HCT116 (cell line): ENCODE data around the gene PRKAG2. TPM values are rescaled to one million over a fixed set of nuclear protein-coding genes. Genes with fewer than 3 reads are reported as not detected.

Experiments used
- ATAC-seq: fragments of 200-7000 bp; cut with Tn5 transposase; 2 replicates; pipeline ENCODE4 v1.9.1; 2020; ENCODE audit warnings: mild to moderate bottlenecking, moderate library complexity
- BruUV-seq: library from RNA; stranded (reverse); fragments of 400-500 nt; replicated peaks from 2 replicates; lab custom pipeline; 2021; lab: Mats Ljungman, UMichigan
- CTCF ChIA-PET: fragments of 300-600 bp; sonication (Branson Sonifier 250); formaldehyde crosslinking; loops from one replicate; lab custom pipeline; 2021; ENCODE audit warnings: antibody characterized with exemption; lab: Charles Lee
- POLR2A ChIA-PET: fragments of 300-600, 350-600 bp; sonication (Branson Sonifier 250); formaldehyde crosslinking; loops from one replicate; lab custom pipeline; 2021; ENCODE audit warnings: antibody characterized with exemption; lab: Charles Lee
- RAD21 ChIA-PET, 2 experiments: fragments of 300-600 bp; sonication (Branson Sonifier 250); formaldehyde crosslinking; loops; one replicate each; lab custom pipeline; 2023; ENCODE audit warnings: low total read pairs in 2 of 2; ENCODE audit not compliant: uncharacterized antibody in 2 of 2, unreplicated experiment in 2 of 2, low non-redundant PET in 1 of 2; lab: Charles Lee
- DNase-seq: peaks from one replicate; pipeline ENCODE4 v3.0.0-alpha.2; 2010; ENCODE audit warnings: low read depth, low spot score
- H2AFZ ChIP-seq: fragments of 200-600 bp; shearing (Covaris generic), sonication (generic); 2 replicates; pipeline ENCODE4 v1.6.1; 2017; ENCODE audit warnings: low read depth, mixed run types, mixed read lengths, antibody characterized with exemption, low read length; ENCODE audit not compliant: poor library complexity, severe bottlenecking
- H3K27ac ChIP-seq: 2 replicates; pipeline ENCODE4 v1.5.1; 2012; ENCODE audit warnings: low read depth, low read length
- H3K27me3 ChIP-seq: fragments of 200-600 bp; sonication (generic); 2 replicates; pipeline ENCODE4 v1.6.1; 2016; ENCODE audit warnings: mixed run types, low read length, mixed read lengths; ENCODE audit not compliant: insufficient read depth
- H3K36me3 ChIP-seq, 2 experiments: fragments of 200-500 bp in 1 of 2; fragments of 200-600 bp in 1 of 2; sonication (Bioruptor generic) in 1 of 2; sonication (generic) in 1 of 2; 2 replicates each; pipeline versions ENCODE4 v1.5.1 to v1.6.1; 2014 to 2016; ENCODE audit warnings: low read length in 2 of 2, inconsistent platforms in 1 of 2, mixed read lengths in 1 of 2, mixed run types in 1 of 2; ENCODE audit not compliant: insufficient read depth in 2 of 2, control insufficient read depth in 1 of 2
- H3K4me1 ChIP-seq, 2 experiments: fragments of 200-600 bp in 1 of 2; sonication (generic) in 1 of 2; 2 replicates each; pipeline versions ENCODE4 v1.5.1 to v1.6.1; 2012 to 2017; ENCODE audit warnings: low read length in 2 of 2, inconsistent platforms in 1 of 2, mild to moderate bottlenecking in 1 of 2, mixed read lengths in 1 of 2, mixed run types in 1 of 2, moderate library complexity in 1 of 2; ENCODE audit not compliant: insufficient read depth in 2 of 2, control insufficient read depth in 1 of 2
- H3K4me2 ChIP-seq: fragments of 200-600 bp; sonication (generic); 2 replicates; pipeline ENCODE4 v1.6.1; 2017; ENCODE audit warnings: mixed run types, low read length, mixed read lengths
- H3K4me3 ChIP-seq, 2 experiments: fragments of 200-600 bp in 1 of 2; sonication (generic) in 1 of 2; replicated peaks in 1 of 2; 2 replicates each; pipeline ENCODE4 v1.5.1; 2011 to 2016; ENCODE audit warnings: low read length in 2 of 2, control low read depth in 1 of 2, low read depth in 1 of 2, mild to moderate bottlenecking in 1 of 2, mixed read lengths in 1 of 2, mixed run types in 1 of 2
- H3K79me2 ChIP-seq: fragments of 200-600 bp; sonication (generic); 2 replicates; pipeline ENCODE4 v1.6.1; 2017; ENCODE audit warnings: mild to moderate bottlenecking, mixed run types, low read length, moderate library complexity, mixed read lengths; ENCODE audit not compliant: insufficient read depth
- H3K9ac ChIP-seq: fragments of 200-600 bp; sonication (generic); 2 replicates; pipeline ENCODE4 v1.6.1; 2016; ENCODE audit warnings: low read length, mixed read lengths
- H3K9me2 ChIP-seq: fragments of 200-600 bp; sonication (generic), shearing (Covaris generic); 2 replicates; pipeline ENCODE4 v1.6.1; 2017; ENCODE audit warnings: mixed run types, mild to moderate bottlenecking, moderate library complexity; ENCODE audit not compliant: insufficient read depth
- H3K9me3 ChIP-seq, 2 experiments: fragments of 200-500 bp in 1 of 2; fragments of 200-600 bp in 1 of 2; sonication (Bioruptor generic) in 1 of 2; sonication (generic) in 1 of 2; 2 replicates each; pipeline ENCODE4 v1.6.1; 2014 to 2017; ENCODE audit warnings: low read length in 2 of 2, mixed read lengths in 2 of 2, inconsistent platforms in 1 of 2, low read depth in 1 of 2, mild to moderate bottlenecking in 1 of 2, mixed run types in 1 of 2, moderate library complexity in 1 of 2; ENCODE audit not compliant: control insufficient read depth in 1 of 2, insufficient read depth in 1 of 2
- H4K20me1 ChIP-seq: fragments of 200-600 bp; sonication (generic), shearing (Covaris generic); 2 replicates; pipeline ENCODE4 v1.6.1; 2017; ENCODE audit warnings: mixed run types, mild to moderate bottlenecking, moderate library complexity; ENCODE audit not compliant: insufficient read depth
- ATF3 ChIP-seq: IDR thresholded peaks from 2 replicates; pipeline ENCODE4 v1.6.1; 2012
- CEBPB ChIP-seq: IDR thresholded peaks from 2 replicates; pipeline ENCODE4 v1.6.1; 2012; ENCODE audit warnings: low read depth
- CTCF ChIP-seq, 3 experiments: fragments of 200-600 bp in 1 of 3; sonication (generic) in 1 of 3; IDR thresholded peaks in 2 of 3; conservative IDR thresholded peaks in 1 of 3; 2 replicates each; pipeline ENCODE4 v1.5.1; 2012 to 2017; ENCODE audit warnings: low read depth in 2 of 3, low read length in 2 of 3, antibody characterized with exemption in 1 of 3, borderline replicate concordance in 1 of 3, control low read depth in 1 of 3, mild to moderate bottlenecking in 1 of 3, mixed read lengths in 1 of 3, mixed run types in 1 of 3, moderate library complexity in 1 of 3; ENCODE audit not compliant: insufficient read depth in 1 of 3
- EGR1 ChIP-seq: IDR thresholded peaks from 2 replicates; pipeline ENCODE4 v1.6.1; 2012; ENCODE audit warnings: low read depth
- ELF1 ChIP-seq: IDR thresholded peaks from 2 replicates; pipeline ENCODE4 v1.6.1; 2012; ENCODE audit warnings: low read depth, borderline replicate concordance
- EZH2 ChIP-seq: fragments of 200-600 bp; sonication (generic); IDR thresholded peaks from 2 replicates; pipeline ENCODE4 v1.6.1; 2017; ENCODE audit warnings: antibody characterized with exemption, mixed run types
- EZH2phosphoT487 ChIP-seq: fragments of 200-600 bp; IDR thresholded peaks from 2 replicates; pipeline ENCODE4 v1.6.1; 2018; ENCODE audit warnings: antibody characterized with exemption, borderline replicate concordance
- FOSL1 ChIP-seq: IDR thresholded peaks from 2 replicates; pipeline ENCODE4 v1.6.1; 2012; ENCODE audit warnings: low read depth
- JUND ChIP-seq: IDR thresholded peaks from 2 replicates; pipeline ENCODE4 v1.6.1; 2012
- POLR2A ChIP-seq: IDR thresholded peaks from 2 replicates; pipeline ENCODE4 v1.7.0; 2011; ENCODE audit warnings: borderline replicate concordance; ENCODE audit not compliant: insufficient read depth, insufficient read length; ENCODE audit errors: extremely low read depth
- POLR2AphosphoS5 ChIP-seq: IDR thresholded peaks from 2 replicates; pipeline ENCODE4 v1.6.1; 2011; ENCODE audit warnings: mild to moderate bottlenecking, low read depth, low read length, moderate library complexity
- RAD21 ChIP-seq: IDR thresholded peaks from 2 replicates; pipeline ENCODE4 v1.6.1; 2012; ENCODE audit warnings: low read depth, mild to moderate bottlenecking
- REST ChIP-seq: IDR thresholded peaks from 2 replicates; pipeline ENCODE4 v1.6.1; 2012; ENCODE audit warnings: low read depth
- SIN3A ChIP-seq: IDR thresholded peaks from 2 replicates; pipeline ENCODE4 v1.6.1; 2012; ENCODE audit warnings: low read depth
- SRF ChIP-seq: IDR thresholded peaks from 2 replicates; pipeline ENCODE4 v1.6.1; 2012; ENCODE audit warnings: low read depth
- TCF7L2 ChIP-seq: IDR thresholded peaks from 2 replicates; pipeline ENCODE4 v1.7.0; 2011; ENCODE audit warnings: borderline replicate concordance, inconsistent platforms; ENCODE audit not compliant: insufficient read depth, insufficient read length; ENCODE audit errors: extremely low read depth
- YY1 ChIP-seq: IDR thresholded peaks from 2 replicates; pipeline ENCODE4 v1.6.1; 2011; ENCODE audit warnings: low read length, low read depth, moderate library complexity, mild to moderate bottlenecking; ENCODE audit not compliant: insufficient replicate concordance; ENCODE audit errors: extremely low read depth
- ZFX ChIP-seq: fragments of 450-650 bp; IDR thresholded peaks from 2 replicates; pipeline ENCODE4 v1.6.1; 2017
- ZNF274 ChIP-seq: fragments of 200-500 bp; sonication (Bioruptor generic); IDR thresholded peaks from 2 replicates; pipeline ENCODE4 v1.6.1; 2014; ENCODE audit warnings: mild to moderate bottlenecking, low read depth, low read length, inconsistent platforms
- intact Hi-C: fragments of 100-400 bp; cut with micrococcal nuclease; formaldehyde crosslinking; loops from 2 replicates; pipeline ENCODE4 v1.10.0; 2022
- total RNA-seq: library from RNA; stranded (reverse); gene quantifications from one replicate; pipeline ENCODE4 v1.2.1, GENCODE V29; 2021; ENCODE audit not compliant: unreplicated experiment
- TF ChIP-seq, protein P1 (sequence below): IDR thresholded peaks from 2 replicates; pipeline ENCODE4 v1.6.1; 2011; ENCODE audit warnings: mild to moderate bottlenecking, low read length, moderate library complexity; ENCODE audit not compliant: insufficient replicate concordance; ENCODE audit errors: extremely low read depth

Gene PRKAG2
- total RNA-seq, 1 experiment from 2014 or later = 23.6 TPM

DNA sequence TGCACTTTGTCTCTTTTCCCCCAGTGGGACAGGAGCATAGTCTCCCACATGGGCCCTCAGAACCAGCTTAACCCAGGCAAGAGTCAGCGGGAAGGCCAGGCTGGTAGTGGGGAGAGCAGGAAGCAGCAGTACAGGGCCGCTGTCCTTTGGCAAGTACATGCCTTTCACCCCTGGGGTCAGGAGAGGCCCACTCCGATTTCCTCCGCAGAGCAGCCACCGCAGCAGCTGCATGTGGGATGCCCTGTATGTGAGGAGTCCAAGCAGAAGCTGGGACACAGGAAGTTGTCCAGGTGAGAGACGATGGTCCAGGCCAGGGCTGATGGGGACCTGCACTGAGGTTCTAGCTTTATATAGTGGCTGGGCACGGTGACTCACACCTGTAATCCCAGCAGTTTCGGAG is 42.7 kb upstream of the PRKAG2 start:
- ChIA-PET CTCF (no interaction called here), RAD21 (no interaction called here), POLR2A (no interaction called here)
- BruUV-seq = no TSS peak
- Histone ChIP-seq H2AFZ (no peak overlapping the region), H3K9me2 (no peaks in the 10 kb centered on the region), H3K4me3 (no peak overlapping the region), H3K27me3 (no peaks in the 10 kb centered on the region), H3K4me1 (no peaks in the 10 kb centered on the region), H3K9ac (no peak overlapping the region), H3K36me3 (no peaks in the 10 kb centered on the region), H3K79me2 (no peaks in the 10 kb centered on the region), H3K27ac (no peak overlapping the region), H4K20me1 (no peaks in the 10 kb centered on the region), H3K9me3 (peaks cover 0 to 2% of the 10 kb centered on the region in 2 experiments; a peak in 1 of 4 replicates), H3K4me2 (no peak overlapping the region)
- TF ChIP-seq EGR1 = no peak
- TF ChIP-seq CEBPB = no peak
- no peak for TF ChIP-seq RAD21
- no peak for TF ChIP-seq JUND
- TF ChIP-seq ATF3 = no peak
- no peak for TF ChIP-seq ZFX
- TF ChIP-seq ELF1 = no peak
- TF ChIP-seq REST = no peak
- TF ChIP-seq ZNF274 = no peak
- no peak for TF ChIP-seq CTCF (IDR thresholded peaks at IDR 0.05 in 2 of 3, conservative IDR thresholded peaks at IDR 0.05 in 1 of 3; ENCODE audit: borderline replicate concordance in 1 of 3, insufficient read depth in 1 of 3, low read depth in 2 of 3, low read length in 2 of 3)
- TF ChIP-seq EZH2phosphoT487 = no peak
- TF ChIP-seq, protein P1, sequence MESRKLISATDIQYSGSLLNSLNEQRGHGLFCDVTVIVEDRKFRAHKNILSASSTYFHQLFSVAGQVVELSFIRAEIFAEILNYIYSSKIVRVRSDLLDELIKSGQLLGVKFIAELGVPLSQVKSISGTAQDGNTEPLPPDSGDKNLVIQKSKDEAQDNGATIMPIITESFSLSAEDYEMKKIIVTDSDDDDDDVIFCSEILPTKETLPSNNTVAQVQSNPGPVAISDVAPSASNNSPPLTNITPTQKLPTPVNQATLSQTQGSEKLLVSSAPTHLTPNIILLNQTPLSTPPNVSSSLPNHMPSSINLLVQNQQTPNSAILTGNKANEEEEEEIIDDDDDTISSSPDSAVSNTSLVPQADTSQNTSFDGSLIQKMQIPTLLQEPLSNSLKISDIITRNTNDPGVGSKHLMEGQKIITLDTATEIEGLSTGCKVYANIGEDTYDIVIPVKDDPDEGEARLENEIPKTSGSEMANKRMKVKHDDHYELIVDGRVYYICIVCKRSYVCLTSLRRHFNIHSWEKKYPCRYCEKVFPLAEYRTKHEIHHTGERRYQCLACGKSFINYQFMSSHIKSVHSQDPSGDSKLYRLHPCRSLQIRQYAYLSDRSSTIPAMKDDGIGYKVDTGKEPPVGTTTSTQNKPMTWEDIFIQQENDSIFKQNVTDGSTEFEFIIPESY = no peak
- no peak for TF ChIP-seq EZH2
- no peak for TF ChIP-seq FOSL1
- no peak for TF ChIP-seq SRF
- TF ChIP-seq POLR2AphosphoS5 = no peak
- no peak for TF ChIP-seq POLR2A
- no peak for TF ChIP-seq TCF7L2
- no peak for TF ChIP-seq YY1
- no peak for TF ChIP-seq SIN3A
- intact Hi-C loops = no loop called here
- ATAC-seq (no peak), DNase-seq (no peak)
